Measurements from ENCODE around the gene LSAMP.

Gene LSAMP

GRCh38 chr3:116423945-116424344, 21.3 kb downstream of the LSAMP start:
- TF ChIP-seq EZH2phosphoT487 (IDR thresholded peaks at IDR 0.05; ENCODE audit: low read depth) = no peak
- no peak for TF ChIP-seq CTCF (IDR thresholded peaks at IDR 0.05; ENCODE audit: low read depth, low read length)
- H3K27ac ChIP-seq (ENCODE audit: low read length) = no peak overlapping the region
- H4K20me1 ChIP-seq (ENCODE audit: insufficient read depth, low read length) = no peaks in the 10 kb centered on the region
- H3K9me3 ChIP-seq (ENCODE audit: insufficient read depth, low read length) = 0 out of 2 replicates have a peak, but pooled peaks cover 2% of the 10 kb centered on the region
- H3K36me3 ChIP-seq (replicated peaks; ENCODE audit: low read depth, low read length) = no peaks in the 10 kb centered on the region
- no peaks in the 10 kb centered on the region; the same call in 1 of the 2 replicates for H3K27me3 ChIP-seq (ENCODE audit: low read depth, low read length)
- H3K79me2 ChIP-seq (ENCODE audit: low read length) = no peaks in the 10 kb centered on the region
- no peak overlapping the region for H3K4me3 ChIP-seq (ENCODE audit: low read length)
- no peak overlapping the region for H2AFZ ChIP-seq (ENCODE audit: low read depth, low read length)
- H3K9ac ChIP-seq (ENCODE audit: low read length) = no peak overlapping the region
- H3K4me1 ChIP-seq (ENCODE audit: low read length) = peaks cover 9% of the 10 kb centered on the region
- H3K4me2 ChIP-seq (ENCODE audit: low read length) = no peak overlapping the region

- 0 out of 2 replicates have a peak, but pooled peaks cover 2% of the 10 kb centered on the region for H3K9me3 ChIP-seq (ENCODE audit: insufficient read depth, low read length)
- H3K27me3 ChIP-seq (ENCODE audit: low read depth, low read length) = no peaks in the 10 kb centered on the region; the same call in 1 of the 2 replicates
- no peak for TF ChIP-seq CTCF (IDR thresholded peaks at IDR 0.05; ENCODE audit: low read depth, low read length)
- TF ChIP-seq EZH2phosphoT487 (IDR thresholded peaks at IDR 0.05; ENCODE audit: low read depth) = no peak
- H3K27ac ChIP-seq (ENCODE audit: low read length) = no peak overlapping the region
- H2AFZ ChIP-seq (ENCODE audit: low read depth, low read length) = no peak overlapping the region
- no peaks in the 10 kb centered on the region for H3K79me2 ChIP-seq (ENCODE audit: low read length)
- H4K20me1 ChIP-seq (ENCODE audit: insufficient read depth, low read length) = no peaks in the 10 kb centered on the region
- peak overlapping the region; percentile 13; the same call in 1 of the 2 replicates for H3K4me2 ChIP-seq (ENCODE audit: low read length)
- H3K9ac ChIP-seq (ENCODE audit: low read length) = no peak overlapping the region
- no peaks in the 10 kb centered on the region for H3K36me3 ChIP-seq (replicated peaks; ENCODE audit: low read depth, low read length)
- no peak overlapping the region for H3K4me3 ChIP-seq (ENCODE audit: low read length)
- H3K4me1 ChIP-seq (ENCODE audit: low read length) = peaks cover 9% of the 10 kb centered on the region
These were observed 21.9 kb downstream of the LSAMP start for GRCh38 chr3:116423374-116423773.

GRCh38 chr3:116417151-116417550, 28.1 kb downstream of the LSAMP start:
- no peaks in the 10 kb centered on the region for H3K36me3 ChIP-seq (replicated peaks; ENCODE audit: low read depth, low read length)
- no peaks in the 10 kb centered on the region for H3K4me1 ChIP-seq (ENCODE audit: low read length)
- no peaks in the 10 kb centered on the region for H4K20me1 ChIP-seq (ENCODE audit: insufficient read depth, low read length)
- H3K4me2 ChIP-seq (ENCODE audit: low read length) = no peak overlapping the region
- H3K79me2 ChIP-seq (ENCODE audit: low read length) = no peaks in the 10 kb centered on the region
- H3K27me3 ChIP-seq (ENCODE audit: low read depth, low read length) = peaks cover 3% of the 10 kb centered on the region; the same call in 1 of the 2 replicates
- TF ChIP-seq CTCF (IDR thresholded peaks at IDR 0.05; ENCODE audit: low read depth, low read length) (no peak), EZH2phosphoT487 (IDR thresholded peaks at IDR 0.05; ENCODE audit: low read depth) (no peak)
- H3K27ac ChIP-seq (ENCODE audit: low read length) = no peak overlapping the region
- H3K9me3 ChIP-seq (ENCODE audit: insufficient read depth, low read length) = 0 out of 2 replicates have a peak, but pooled peaks cover 2% of the 10 kb centered on the region
- H2AFZ ChIP-seq (ENCODE audit: low read depth, low read length) = no peak overlapping the region
- H3K4me3 ChIP-seq (ENCODE audit: low read length) = no peak overlapping the region
- no peak overlapping the region for H3K9ac ChIP-seq (ENCODE audit: low read length)

- TF ChIP-seq EZH2phosphoT487 (IDR thresholded peaks at IDR 0.05; ENCODE audit: low read depth) = no peak
- no peak for TF ChIP-seq CTCF (IDR thresholded peaks at IDR 0.05; ENCODE audit: low read depth, low read length)
- no peak overlapping the region for H3K9ac ChIP-seq (ENCODE audit: low read length)
- H3K4me1 ChIP-seq (ENCODE audit: low read length) = no peaks in the 10 kb centered on the region
- no peak overlapping the region for H2AFZ ChIP-seq (ENCODE audit: low read depth, low read length)
- no peak overlapping the region for H3K4me3 ChIP-seq (ENCODE audit: low read length)
- H3K27me3 ChIP-seq (ENCODE audit: low read depth, low read length) = peaks cover 3% of the 10 kb centered on the region; the same call in 1 of the 2 replicates
- no peaks in the 10 kb centered on the region for H4K20me1 ChIP-seq (ENCODE audit: insufficient read depth, low read length)
- H3K79me2 ChIP-seq (ENCODE audit: low read length) = no peaks in the 10 kb centered on the region
- no peaks in the 10 kb centered on the region for H3K9me3 ChIP-seq (ENCODE audit: insufficient read depth, low read length)
- H3K36me3 ChIP-seq (replicated peaks; ENCODE audit: low read depth, low read length) = no peaks in the 10 kb centered on the region
- no peak overlapping the region for H3K4me2 ChIP-seq (ENCODE audit: low read length)
- no peak overlapping the region for H3K27ac ChIP-seq (ENCODE audit: low read length)
These were observed 32.0 kb downstream of the LSAMP start for GRCh38 chr3:116413319-116413718.
